ENCODE measurements around the gene APOA4. TPM values are rescaled to one million over a fixed set of nuclear protein-coding genes. Genes with fewer than 3 reads are reported as not detected.
"Not testable (repeated sequence)": the region's sequence is repeated elsewhere in the genome, so short reads cannot be mapped to it uniquely, and the experiment has no call there.

The APOA4 gene
- total RNA-seq, 4 donors from 2014 or later: not detected

DNA sequence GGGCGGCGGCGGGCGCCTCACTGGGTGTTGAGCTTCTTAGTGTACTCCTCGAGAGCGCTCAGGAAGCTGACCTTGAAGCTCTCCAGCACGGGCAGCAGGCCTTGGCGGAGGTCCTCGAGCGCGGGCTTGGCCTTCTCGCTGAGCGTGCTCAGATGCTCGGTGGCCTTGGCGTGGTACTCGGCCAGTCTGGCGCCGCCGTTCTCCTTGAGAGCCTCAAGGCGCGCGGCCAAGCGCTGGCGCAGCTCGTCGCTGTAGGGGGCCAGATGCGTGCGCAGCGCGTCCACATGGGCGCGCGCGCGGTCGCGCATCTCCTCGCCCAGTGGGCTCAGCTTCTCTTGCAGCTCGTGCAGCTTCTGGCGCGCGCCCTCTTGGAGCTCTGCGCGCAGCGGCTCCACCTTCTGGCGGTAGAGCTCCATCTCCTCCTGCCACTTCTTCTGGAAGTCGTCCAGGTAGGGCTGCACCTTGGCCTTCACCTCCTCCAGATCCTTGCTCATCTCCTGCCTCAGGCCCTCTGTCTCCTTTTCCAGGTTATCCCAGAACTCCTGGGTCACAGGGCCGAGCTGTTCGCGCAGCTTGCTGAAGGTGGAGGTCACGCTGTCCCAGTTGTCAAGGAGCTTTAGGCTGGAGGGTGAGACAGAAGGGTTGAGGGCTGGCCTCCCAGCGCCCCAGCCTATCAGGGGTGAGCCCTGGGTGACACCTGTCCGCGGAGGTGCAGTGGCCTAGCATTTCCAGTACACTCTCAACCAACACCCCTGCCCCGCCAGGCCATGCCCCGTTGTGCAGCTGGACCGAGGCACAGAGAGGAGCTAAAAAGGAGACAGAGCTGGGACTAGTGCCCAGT is 12.9 kb upstream of the APOA4 start:
- peak overlapping the region; percentile 9 to 79 (median 74) for H3K27ac ChIP-seq
- WGBS, 2 donors: 13 to 21% methylated on average over 33 to 50 of the region's 57 CpGs
- H3K36me3 ChIP-seq: no peaks in the 10 kb centered on the region
- TF ChIP-seq POLR2A (IDR thresholded peaks at IDR 0.05) (peak in 1 of 2 donors; percentile 23), EP300 (IDR thresholded peaks at IDR 0.05) (peak; percentile 29 to 72), CTCF (IDR thresholded peaks at IDR 0.05) (peak; percentile 35 to 76 (median 58))
- no peaks in the 10 kb centered on the region for H3K27me3 ChIP-seq
- H3K4me3 ChIP-seq: peak overlapping the region; percentile 18 to 50 (median 44)
- peak; percentile 53 to 59 for DNase-seq (ENCODE audit: low spot score in 2 of 2)
- H3K9me3 ChIP-seq: no peaks in the 10 kb centered on the region
- H3K4me1 ChIP-seq: peaks cover 0 to 58% (median 18%) of the 10 kb centered on the region in 4 donors

GRCh38 chr11:116835042-116835772 is 12.1 kb upstream of the APOA4 start:
- Histone ChIP-seq H3K27ac (peak overlapping the region; percentile 9 to 79 (median 74)), H3K27me3 (no peaks in the 10 kb centered on the region), H3K36me3 (no peaks in the 10 kb centered on the region), H3K4me3 (peak overlapping the region; percentile 18 to 50 (median 44)), H3K9me3 (no peaks in the 10 kb centered on the region), H3K4me1 (peaks cover 0 to 51% (median 15%) of the 10 kb centered on the region in 4 donors)
- no peak for DNase-seq (ENCODE audit: low spot score in 2 of 2)
- TF ChIP-seq CTCF (IDR thresholded peaks at IDR 0.05) (no peak), POLR2A (IDR thresholded peaks at IDR 0.05) (no peak), EP300 (IDR thresholded peaks at IDR 0.05) (no peak)
- WGBS, 2 donors: 51 to 60% methylated on average over 23 to 27 of the region's 28 CpGs

GRCh38 chr11:116834535-116835041 is 11.5 kb upstream of the APOA4 start:
- 82 to 93% methylated on average over 6 to 13 of the region's 13 CpGs for WGBS, 2 donors
- H3K9me3 ChIP-seq; H3K36me3 ChIP-seq; DNase-seq (ENCODE audit: low spot score in 2 of 2); H3K27me3 ChIP-seq; H3K4me3 ChIP-seq: not testable (repeated sequence)
- Histone ChIP-seq H3K4me1 (peaks cover 0 to 45% (median 15%) of the 10 kb centered on the region in 4 donors), H3K27ac (peak overlapping the region in 1 of 4 donors; percentile 79)

- no peaks in the 10 kb centered on the region for H3K36me3 ChIP-seq
- H3K4me3 ChIP-seq: no peak overlapping the region
- H3K27ac ChIP-seq: no peak overlapping the region
- TF ChIP-seq EP300 (IDR thresholded peaks at IDR 0.05) (no peak), POLR2A (IDR thresholded peaks at IDR 0.05) (no peak), CTCF (IDR thresholded peaks at IDR 0.05) (no peak)
- no peaks in the 10 kb centered on the region for H3K9me3 ChIP-seq
- no peaks in the 10 kb centered on the region for H3K27me3 ChIP-seq
- DNase-seq (ENCODE audit: low spot score in 2 of 2): no peak
- peaks cover 0 to 39% (median 15%) of the 10 kb centered on the region in 4 donors for H3K4me1 ChIP-seq
- 89 to 92% methylated on average over 14 of the region's 14 CpGs for WGBS, 2 donors
Observed at GRCh38 chr11:116833816-116834534, 10.9 kb upstream of the APOA4 start.

- Histone ChIP-seq H3K36me3 (no peaks in the 10 kb centered on the region), H3K4me3 (no peak overlapping the region), H3K27ac (no peak overlapping the region), H3K27me3 (no peaks in the 10 kb centered on the region), H3K9me3 (no peaks in the 10 kb centered on the region), H3K4me1 (peaks cover 0 to 36% (median 15%) of the 10 kb centered on the region in 4 donors)
- DNase-seq (ENCODE audit: low spot score in 2 of 2): no peak
- no peak for TF ChIP-seq EP300 (IDR thresholded peaks at IDR 0.05)
- no peak for TF ChIP-seq POLR2A (IDR thresholded peaks at IDR 0.05)
- no peak for TF ChIP-seq CTCF (IDR thresholded peaks at IDR 0.05)
- WGBS, 2 donors: 93 to 96% methylated on average over 10 of the region's 10 CpGs
Observed at GRCh38 chr11:116833491-116833815, 10.3 kb upstream of the APOA4 start.

Data from tibial nerve (tissue), 4 donors.